ENCODE results near the gene SRCAP.

GRCh38 chr16:30675143-30675542, 23.8 kb upstream of the SRCAP start:
- TF ChIP-seq EZH2 (IDR thresholded peaks at IDR 0.05; ENCODE audit: borderline replicate concordance) (no peak), CTCF (IDR thresholded peaks at IDR 0.05; ENCODE audit: poor library complexity) (no peak), EZH2phosphoT487 (IDR thresholded peaks at IDR 0.05; ENCODE audit: low read depth, severe bottlenecking, unreplicated experiment) (no peak)

Data from hepatocyte (in vitro differentiated cells).